Keratinocyte (primary cell): ENCODE data around the gene TEX51. TPM values are rescaled to one million over a fixed set of nuclear protein-coding genes. Genes with fewer than 3 reads are reported as not detected.

Source experiments
- DNase-seq: peaks from one replicate; pipeline ENCODE4 v3.0.0-alpha.2; 2011; ENCODE audit warnings: low read depth, missing footprints, low spot score
- FAIRE-seq: peaks from 2 replicates; lab custom pipeline; 2011; peaks lifted over from hg19 to GRCh38; lab: Jason Lieb, UNC
- H2AFZ ChIP-seq: 2 replicates; pipeline ENCODE4 v1.6.0; 2012; ENCODE audit warnings: low read length, control low read depth, inconsistent platforms; ENCODE audit not compliant: control insufficient read depth
- H3K27ac ChIP-seq: 2 replicates; pipeline ENCODE4 v1.5.1; 2011; ENCODE audit warnings: low read length; ENCODE audit not compliant: control insufficient read depth, insufficient read depth
- H3K27me3 ChIP-seq: 3 replicates; pipeline ENCODE4 v1.6.0; 2011; ENCODE audit warnings: low read length; ENCODE audit not compliant: control insufficient read depth, insufficient read depth; ENCODE audit errors: extremely low read depth
- H3K36me3 ChIP-seq, 2 experiments: 2 replicates in 1 of 2; 3 replicates in 1 of 2; pipeline ENCODE4 v1.5.1; 2011; ENCODE audit warnings: low read length in 2 of 2, mild to moderate bottlenecking in 1 of 2; ENCODE audit not compliant: control insufficient read depth in 2 of 2, insufficient read depth in 2 of 2; ENCODE audit errors: extremely low read depth in 1 of 2
- H3K4me1 ChIP-seq: 3 replicates; pipeline ENCODE4 v1.5.1; 2011; ENCODE audit warnings: low read length; ENCODE audit not compliant: control insufficient read depth, insufficient read depth; ENCODE audit errors: extremely low read depth
- H3K4me2 ChIP-seq: 3 replicates; pipeline ENCODE4 v1.6.0; 2011; ENCODE audit warnings: low read depth, low read length; ENCODE audit not compliant: control insufficient read depth, insufficient read depth; ENCODE audit errors: extremely low read depth
- H3K4me3 ChIP-seq, 3 experiments: fragments of 200-600 bp in 1 of 3; sonication (generic) in 1 of 3; 2 replicates in 2 of 3; 3 replicates in 1 of 3; pipeline ENCODE4 v1.5.1; 2011 to 2016; ENCODE audit warnings: low read length in 3 of 3, mild to moderate bottlenecking in 3 of 3, control low read depth in 2 of 3, inconsistent platforms in 1 of 3, low read depth in 1 of 3, mixed read lengths in 1 of 3, mixed run types in 1 of 3, moderate library complexity in 1 of 3; ENCODE audit not compliant: control insufficient read depth in 2 of 3, insufficient read depth in 2 of 3; ENCODE audit errors: extremely low read depth in 1 of 3
- H3K79me2 ChIP-seq: 2 replicates; pipeline ENCODE4 v1.6.0; 2012; ENCODE audit warnings: low read length; ENCODE audit not compliant: control insufficient read depth, insufficient read depth
- H3K9ac ChIP-seq: 3 replicates; pipeline ENCODE4 v1.6.0; 2011; ENCODE audit warnings: low read length; ENCODE audit not compliant: control insufficient read depth, insufficient read depth; ENCODE audit errors: extremely low read depth
- H3K9me1 ChIP-seq: 3 replicates; pipeline ENCODE4 v1.6.0; 2011; ENCODE audit warnings: low read length; ENCODE audit not compliant: control insufficient read depth, insufficient read depth; ENCODE audit errors: extremely low read depth
- H3K9me3 ChIP-seq: 2 replicates; pipeline ENCODE4 v1.5.1; 2012; ENCODE audit warnings: low read depth, low read length; ENCODE audit not compliant: control insufficient read depth
- H4K20me1 ChIP-seq: 3 replicates; pipeline ENCODE4 v1.6.0; 2011; ENCODE audit warnings: low read length; ENCODE audit not compliant: control insufficient read depth, insufficient read depth; ENCODE audit errors: extremely low read depth
- CTCF ChIP-seq, 3 experiments: IDR thresholded peaks in 1 of 3; conservative IDR thresholded peaks in 1 of 3; optimal IDR thresholded peaks in 1 of 3; 2 replicates in 2 of 3; 3 replicates in 1 of 3; pipeline versions ENCODE3 to v1.5.1; 2011; ENCODE audit warnings: low read length in 3 of 3, mild to moderate bottlenecking in 3 of 3, moderate library complexity in 2 of 3, control low read depth in 1 of 3, inconsistent platforms in 1 of 3; ENCODE audit not compliant: insufficient read depth in 2 of 3; ENCODE audit errors: extremely low read depth in 1 of 3
- EZH2 ChIP-seq: IDR thresholded peaks from one replicate; pipeline ENCODE4 v1.6.1; 2012; ENCODE audit warnings: inconsistent platforms, mild to moderate bottlenecking, low read length, moderate library complexity
- dilution Hi-C: fragments of 300-500 bp; cut with MboI; formaldehyde crosslinking; loops from one replicate; pipeline ENCODE4 v1.7.0; 2020; ENCODE audit warnings: low sequenced_read_pairs; ENCODE audit not compliant: extremely low pct_ligation_motif_present
- polyA plus RNA-seq, 5 experiments: library from polyadenylated mRNA; depleted of rRNA in 3 of 5; stranded (reverse) in 3 of 5; stranded (forward) in 1 of 5; unstranded in 1 of 5; fragments of >200 nt; gene quantifications; 1 replicate in 1 of 5; 2 replicates in 3 of 5; 3 replicates in 1 of 5; pipeline versions ENCODE4 v1.2.1 to v1.2.3, GENCODE V29; 2011 to 2012; ENCODE audit warnings: missing spikeins in 2 of 5, low read depth in 1 of 5, low replicate concordance in 1 of 5

Gene TEX51
- polyA plus RNA-seq, 1 donor (not counting 4 experiments of a cell fraction or from before 2014, with no cell fraction given): not detected

- H3K9ac ChIP-seq: no peak overlapping the region
- no peaks in the 10 kb centered on the region for H3K27me3 ChIP-seq
- no peaks in the 10 kb centered on the region for H4K20me1 ChIP-seq
- DNase-seq (no peak), FAIRE-seq (no peak)
- H3K4me1 ChIP-seq: no peaks in the 10 kb centered on the region
- H3K4me2 ChIP-seq: no peak overlapping the region
- H3K9me3 ChIP-seq: no peaks in the 10 kb centered on the region
- no peaks in the 10 kb centered on the region for H3K36me3 ChIP-seq
- no peaks in the 10 kb centered on the region for H3K9me1 ChIP-seq
- no peak overlapping the region for H3K4me3 ChIP-seq
- no peak overlapping the region for H2AFZ ChIP-seq
- no peak overlapping the region for H3K27ac ChIP-seq
- TF ChIP-seq CTCF (optimal IDR thresholded peaks at IDR 0.05 in 1 of 3, IDR thresholded peaks at IDR 0.05 in 1 of 3, conservative IDR thresholded peaks at IDR 0.05 in 1 of 3; ENCODE audit: extremely low read depth in 1 of 3, insufficient read depth in 2 of 3, low read length in 3 of 3) (no peak), EZH2 (no peak)
- dilution Hi-C loops: no loop called here
- H3K79me2 ChIP-seq: no peaks in the 10 kb centered on the region
These were observed 4.6 kb upstream of the TEX51 start for GRCh38 chr2:126894082-126894481.

- Histone ChIP-seq H3K4me1 (no peaks in the 10 kb centered on the region), H3K9me3 (no peaks in the 10 kb centered on the region), H4K20me1 (no peaks in the 10 kb centered on the region), H2AFZ (no peak overlapping the region), H3K79me2 (no peaks in the 10 kb centered on the region), H3K4me3 (no peak overlapping the region), H3K9ac (no peak overlapping the region), H3K36me3 (no peaks in the 10 kb centered on the region), H3K27ac (no peak overlapping the region), H3K4me2 (no peak overlapping the region), H3K27me3 (no peaks in the 10 kb centered on the region), H3K9me1 (no peaks in the 10 kb centered on the region)
- dilution Hi-C loops: no loop called here
- FAIRE-seq: no peak
- TF ChIP-seq CTCF (optimal IDR thresholded peaks at IDR 0.05 in 1 of 3, IDR thresholded peaks at IDR 0.05 in 1 of 3, conservative IDR thresholded peaks at IDR 0.05 in 1 of 3; ENCODE audit: extremely low read depth in 1 of 3, insufficient read depth in 2 of 3, low read length in 3 of 3) (no peak), EZH2 (no peak)
- no peak for DNase-seq
These were observed 4.0 kb upstream of the TEX51 start for GRCh38 chr2:126894585-126895182.
